ENCODE data around the gene RSRC1. TPM values are rescaled to one million over a fixed set of nuclear protein-coding genes. Genes with fewer than 3 reads are reported as not detected.

RSRC1 gene
- total RNA-seq, 1 experiment from 2014 or later, result 37.9 TPM

GRCh38 chr3:158479051-158479450 lies 369.2 kb downstream of the RSRC1 start:
- Histone ChIP-seq H3K23me2 (ENCODE audit: insufficient read length, low read depth, low read length, poor library complexity, severe bottlenecking) (no peaks in the 10 kb centered on the region), H4K8ac (replicated peaks; ENCODE audit: insufficient read length, low read depth, low read length) (no peak overlapping the region), H2BK20ac (ENCODE audit: low read depth, low read length, poor library complexity, severe bottlenecking) (no peak overlapping the region), H2BK15ac (ENCODE audit: low read depth, low read length) (no peak overlapping the region), H4K5ac (ENCODE audit: insufficient read length, low read depth, low read length) (no peak overlapping the region), H2AFZ (ENCODE audit: low read length) (no peak overlapping the region), H2AK5ac (ENCODE audit: insufficient read length, low read length) (no peak overlapping the region), H3K27me3 (ENCODE audit: insufficient read depth, low read length) (no peaks in the 10 kb centered on the region), H3K9ac (ENCODE audit: extremely low read depth, insufficient read length, low read length) (no peak overlapping the region), H3K4ac (ENCODE audit: low read depth, low read length) (no peak overlapping the region), H3K79me1 (ENCODE audit: insufficient read depth, low read depth, low read length, poor library complexity, severe bottlenecking) (no peaks in the 10 kb centered on the region), H3T11ph (ENCODE audit: low read length) (no peak overlapping the region), H3K56ac (ENCODE audit: insufficient read length, low read depth, low read length) (no peak overlapping the region), H3K9me3 (ENCODE audit: control insufficient read depth, low read depth, low read length) (no peaks in the 10 kb centered on the region), H2BK12ac (ENCODE audit: insufficient read length, low read depth, low read length) (no peak overlapping the region), H3K4me1 (ENCODE audit: insufficient read depth, low read length) (no peaks in the 10 kb centered on the region), H2BK120ac (ENCODE audit: low read depth, low read length, poor library complexity, severe bottlenecking) (no peak overlapping the region), H2BK5ac (ENCODE audit: insufficient read length, low read length) (no peak overlapping the region), H3K79me2 (ENCODE audit: insufficient read depth, low read length) (no peaks in the 10 kb centered on the region), H3K14ac (ENCODE audit: insufficient read depth, low read length) (no peak overlapping the region), H3K23ac (ENCODE audit: insufficient read length, low read depth, low read length) (no peak overlapping the region), H4K91ac (ENCODE audit: insufficient read length, low read depth, low read length) (no peak overlapping the region), H3K4me2 (ENCODE audit: insufficient read depth, insufficient read length, low read length) (no peak overlapping the region), H3K18ac (ENCODE audit: insufficient read length, low read depth, low read length) (no peak overlapping the region), H4K20me1 (ENCODE audit: control insufficient read depth, insufficient read depth, insufficient read length) (no peaks in the 10 kb centered on the region), H3K27ac (ENCODE audit: insufficient read length, low read depth, low read length) (no peak overlapping the region)
- Mint-ChIP-seq H3K4me1 (peaks cover 9 to 18% of the 10 kb centered on the region in 2 experiments), H3K9me3 (no peaks in the 10 kb centered on the region), H3K36me3 (ENCODE audit: insufficient read depth in 1 of 3, low read depth in 3 of 3) (no peaks in the 10 kb centered on the region), H3K4me3 (no peak overlapping the region), H3K27me3 (ENCODE audit: low read depth) (no peaks in the 10 kb centered on the region), H3K27ac (no peak overlapping the region)
- no CpG with 5 or more reads among the region's 2 CpGs for WGBS (ENCODE audit: extremely low coverage, insufficient read length, low lambda C conversion rate)
- TF ChIP-seq, protein P1, sequence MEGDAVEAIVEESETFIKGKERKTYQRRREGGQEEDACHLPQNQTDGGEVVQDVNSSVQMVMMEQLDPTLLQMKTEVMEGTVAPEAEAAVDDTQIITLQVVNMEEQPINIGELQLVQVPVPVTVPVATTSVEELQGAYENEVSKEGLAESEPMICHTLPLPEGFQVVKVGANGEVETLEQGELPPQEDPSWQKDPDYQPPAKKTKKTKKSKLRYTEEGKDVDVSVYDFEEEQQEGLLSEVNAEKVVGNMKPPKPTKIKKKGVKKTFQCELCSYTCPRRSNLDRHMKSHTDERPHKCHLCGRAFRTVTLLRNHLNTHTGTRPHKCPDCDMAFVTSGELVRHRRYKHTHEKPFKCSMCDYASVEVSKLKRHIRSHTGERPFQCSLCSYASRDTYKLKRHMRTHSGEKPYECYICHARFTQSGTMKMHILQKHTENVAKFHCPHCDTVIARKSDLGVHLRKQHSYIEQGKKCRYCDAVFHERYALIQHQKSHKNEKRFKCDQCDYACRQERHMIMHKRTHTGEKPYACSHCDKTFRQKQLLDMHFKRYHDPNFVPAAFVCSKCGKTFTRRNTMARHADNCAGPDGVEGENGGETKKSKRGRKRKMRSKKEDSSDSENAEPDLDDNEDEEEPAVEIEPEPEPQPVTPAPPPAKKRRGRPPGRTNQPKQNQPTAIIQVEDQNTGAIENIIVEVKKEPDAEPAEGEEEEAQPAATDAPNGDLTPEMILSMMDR (conservative IDR thresholded peaks at IDR 0.05), result no peak
- DNase-seq, result no peak
